HepG2 (cell line): ENCODE measurements around the gene VPS37D. TPM values are rescaled to one million over a fixed set of nuclear protein-coding genes. Genes with fewer than 3 reads are reported as not detected.

Source experiments
- BCL3 ChIP-seq: sonication (generic); formaldehyde crosslinking; IDR thresholded peaks from 2 replicates; pipeline ENCODE4 v1.5.1; 2020; ENCODE audit warnings: mild to moderate bottlenecking, missing genetic modification reagents, moderate library complexity
- CENPBD1 ChIP-seq: sonication (generic); formaldehyde crosslinking; IDR thresholded peaks from 2 replicates; pipeline ENCODE4 v1.8.0; 2022; ENCODE audit warnings: missing genetic modification reagents, low read depth, mild to moderate bottlenecking, borderline replicate concordance
- FOXA3 ChIP-seq: IDR thresholded peaks from 2 replicates; pipeline ENCODE4 v1.6.1; 2016; ENCODE audit warnings: missing genetic modification reagents, missing compliant biosample characterization
- PAXIP1 ChIP-seq: sonication (generic); formaldehyde crosslinking; conservative IDR thresholded peaks from 2 replicates; pipeline ENCODE4 v1.4.0; 2020; ENCODE audit warnings: mild to moderate bottlenecking, missing genetic modification reagents, moderate library complexity
- POLR2G ChIP-seq: fragments of 200-400 bp; formaldehyde crosslinking; IDR thresholded peaks from 2 replicates; pipeline ENCODE4 v1.6.1; 2018; ENCODE audit warnings: mild to moderate bottlenecking, low read depth, low read length, moderate library complexity
- SOX13 ChIP-seq, 3 experiments: fragments of 450-650 bp in 1 of 3; sonication (generic) in 1 of 3; formaldehyde crosslinking in 1 of 3; IDR thresholded peaks in 2 of 3; conservative IDR thresholded peaks in 1 of 3; 2 replicates each; pipeline versions ENCODE4 v1.5.0 to v1.6.1; 2016 to 2020; ENCODE audit warnings: antibody characterized with exemption in 1 of 3, mild to moderate bottlenecking in 1 of 3, missing compliant biosample characterization in 1 of 3, missing genetic modification reagents in 1 of 3, moderate library complexity in 1 of 3
- ZGPAT ChIP-seq: IDR thresholded peaks from 2 replicates; pipeline ENCODE4 v1.6.1; 2016; ENCODE audit warnings: mild to moderate bottlenecking
- ZNF556 ChIP-seq: sonication (generic); formaldehyde crosslinking; IDR thresholded peaks from 2 replicates; pipeline ENCODE4 v1.4.0; 2020; ENCODE audit warnings: mild to moderate bottlenecking, missing genetic modification reagents, borderline replicate concordance
- polyA plus RNA-seq, 8 experiments: library from polyadenylated mRNA; depleted of rRNA in 3 of 8; stranded (reverse) in 7 of 8; unstranded in 1 of 8; fragments of >200 nt; fragmentation: Illumina TruSeq in 4 of 8; extraction: Trizol in 4 of 8; gene quantifications; 2 replicates each; pipeline versions ENCODE4 v1.2.1 to v1.2.3, GENCODE V29; 2011 to 2016; ENCODE audit warnings: low read depth in 4 of 8, missing spikeins in 1 of 8, mixed read lengths in 1 of 8; ENCODE audit not compliant: insufficient read depth in 1 of 8
- total RNA-seq, 5 experiments: library from RNA; depleted of rRNA; stranded (reverse); fragments of >200 nt; fragmentation: Illumina TruSeq; extraction: Trizol; gene quantifications; 2 replicates each; pipeline ENCODE4 v1.2.3, GENCODE V29; 2016; ENCODE audit warnings: low read depth in 1 of 5
- TF ChIP-seq, protein P1 (sequence below): sonication (generic); formaldehyde crosslinking; IDR thresholded peaks from 2 replicates; pipeline ENCODE4 v1.4.0; 2020; ENCODE audit warnings: missing genetic modification reagents, borderline replicate concordance
- TF ChIP-seq, protein P2 (sequence below), 2 experiments: fragments of 450-650 bp in 1 of 2; sonication (generic) in 1 of 2; formaldehyde crosslinking; IDR thresholded peaks; 2 replicates each; pipeline versions ENCODE4 v1.5.0 to v1.8.0; 2020 to 2022; ENCODE audit warnings: mild to moderate bottlenecking in 1 of 2, missing genetic modification reagents in 1 of 2
- TF ChIP-seq, protein P3 (sequence below): sonication (generic); formaldehyde crosslinking; IDR thresholded peaks from 2 replicates; pipeline ENCODE4 v1.8.1; 2023; ENCODE audit warnings: mild to moderate bottlenecking, inconsistent platforms, moderate library complexity, missing genetic modification reagents, borderline replicate concordance

Gene VPS37D
- total and polyA plus RNA-seq, 2 of the 13 experiments (the other 11 are each of a cell fraction or from before 2014, with no cell fraction given) = 3.8 to 6.3 TPM

GRCh38 chr7:73667344-73668102, at the start of gene VPS37D (continued):
- TF ChIP-seq, protein P1, sequence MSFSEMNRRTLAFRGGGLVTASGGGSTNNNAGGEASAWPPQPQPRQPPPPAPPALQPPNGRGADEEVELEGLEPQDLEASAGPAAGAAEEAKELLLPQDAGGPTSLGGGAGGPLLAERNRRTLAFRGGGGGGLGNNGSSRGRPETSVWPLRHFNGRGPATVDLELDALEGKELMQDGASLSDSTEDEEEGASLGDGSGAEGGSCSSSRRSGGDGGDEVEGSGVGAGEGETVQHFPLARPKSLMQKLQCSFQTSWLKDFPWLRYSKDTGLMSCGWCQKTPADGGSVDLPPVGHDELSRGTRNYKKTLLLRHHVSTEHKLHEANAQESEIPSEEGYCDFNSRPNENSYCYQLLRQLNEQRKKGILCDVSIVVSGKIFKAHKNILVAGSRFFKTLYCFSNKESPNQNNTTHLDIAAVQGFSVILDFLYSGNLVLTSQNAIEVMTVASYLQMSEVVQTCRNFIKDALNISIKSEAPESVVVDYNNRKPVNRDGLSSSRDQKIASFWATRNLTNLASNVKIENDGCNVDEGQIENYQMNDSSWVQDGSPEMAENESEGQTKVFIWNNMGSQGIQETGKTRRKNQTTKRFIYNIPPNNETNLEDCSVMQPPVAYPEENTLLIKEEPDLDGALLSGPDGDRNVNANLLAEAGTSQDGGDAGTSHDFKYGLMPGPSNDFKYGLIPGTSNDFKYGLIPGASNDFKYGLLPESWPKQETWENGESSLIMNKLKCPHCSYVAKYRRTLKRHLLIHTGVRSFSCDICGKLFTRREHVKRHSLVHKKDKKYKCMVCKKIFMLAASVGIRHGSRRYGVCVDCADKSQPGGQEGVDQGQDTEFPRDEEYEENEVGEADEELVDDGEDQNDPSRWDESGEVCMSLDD = peak; percentile 95
- TF ChIP-seq SOX13 (IDR thresholded peaks at IDR 0.05) = no peak
- TF ChIP-seq SOX13 (CRISPR knock-in tag; conservative IDR thresholded peaks at IDR 0.05 in 1 of 2, IDR thresholded peaks at IDR 0.05 in 1 of 2) = 0 out of 4 replicates have a peak, but pooled peaks of 1 of the 2 experiments have one; percentile 21
- TF ChIP-seq, protein P2, sequence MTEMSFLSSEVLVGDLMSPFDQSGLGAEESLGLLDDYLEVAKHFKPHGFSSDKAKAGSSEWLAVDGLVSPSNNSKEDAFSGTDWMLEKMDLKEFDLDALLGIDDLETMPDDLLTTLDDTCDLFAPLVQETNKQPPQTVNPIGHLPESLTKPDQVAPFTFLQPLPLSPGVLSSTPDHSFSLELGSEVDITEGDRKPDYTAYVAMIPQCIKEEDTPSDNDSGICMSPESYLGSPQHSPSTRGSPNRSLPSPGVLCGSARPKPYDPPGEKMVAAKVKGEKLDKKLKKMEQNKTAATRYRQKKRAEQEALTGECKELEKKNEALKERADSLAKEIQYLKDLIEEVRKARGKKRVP (CRISPR knock-in tag; IDR thresholded peaks at IDR 0.05) = no peak
- TF ChIP-seq POLR2G = no peak
- TF ChIP-seq CENPBD1 = no peak
- TF ChIP-seq ZGPAT (CRISPR knock-in tag) = 0 out of 2 replicates have a peak, but pooled peaks have one; percentile 35
- 0 out of 2 replicates have a peak, but pooled peaks have one; percentile 49 for TF ChIP-seq PAXIP1
- TF ChIP-seq, protein P3, sequence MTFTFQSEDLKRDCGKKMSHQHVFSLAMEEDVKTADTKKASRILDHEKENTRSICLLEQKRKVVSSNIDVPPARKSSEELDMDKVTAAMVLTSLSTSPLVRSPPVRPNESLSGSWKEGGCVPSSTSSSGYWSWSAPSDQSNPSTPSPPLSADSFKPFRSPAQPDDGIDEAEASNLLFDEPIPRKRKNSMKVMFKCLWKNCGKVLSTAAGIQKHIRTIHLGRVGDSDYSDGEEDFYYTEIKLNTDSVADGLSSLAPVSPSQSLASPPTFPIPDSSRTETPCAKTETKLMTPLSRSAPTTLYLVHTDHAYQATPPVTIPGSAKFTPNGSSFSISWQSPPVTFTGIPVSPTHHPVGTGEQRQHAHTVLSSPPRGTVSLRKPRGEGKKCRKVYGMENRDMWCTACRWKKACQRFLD = no peak
- no peak for TF ChIP-seq ZNF556
- TF ChIP-seq FOXA3 (CRISPR knock-in tag) = no peak; the same call in 1 of the 2 replicates
- peak; percentile 49; the same call in 1 of the 2 replicates for TF ChIP-seq BCL3 (CRISPR knock-in tag)
